Activated CD8-positive, alpha-beta memory T cell treated with anti-CD3 and anti-CD28 coated beads for 4 hours (primary cell): ENCODE results near the gene EIF3L.
A peak's percentile ranks its signal among the peaks of the same experiment; 100 is the strongest.

ENCODE experiments used
- DNase-seq, 2 donors: peaks; one replicate each; pipeline ENCODE4 v3.0.0-alpha.2; 2020; ENCODE audit warnings: low read depth in 2 of 2

EIF3L gene

DNA sequence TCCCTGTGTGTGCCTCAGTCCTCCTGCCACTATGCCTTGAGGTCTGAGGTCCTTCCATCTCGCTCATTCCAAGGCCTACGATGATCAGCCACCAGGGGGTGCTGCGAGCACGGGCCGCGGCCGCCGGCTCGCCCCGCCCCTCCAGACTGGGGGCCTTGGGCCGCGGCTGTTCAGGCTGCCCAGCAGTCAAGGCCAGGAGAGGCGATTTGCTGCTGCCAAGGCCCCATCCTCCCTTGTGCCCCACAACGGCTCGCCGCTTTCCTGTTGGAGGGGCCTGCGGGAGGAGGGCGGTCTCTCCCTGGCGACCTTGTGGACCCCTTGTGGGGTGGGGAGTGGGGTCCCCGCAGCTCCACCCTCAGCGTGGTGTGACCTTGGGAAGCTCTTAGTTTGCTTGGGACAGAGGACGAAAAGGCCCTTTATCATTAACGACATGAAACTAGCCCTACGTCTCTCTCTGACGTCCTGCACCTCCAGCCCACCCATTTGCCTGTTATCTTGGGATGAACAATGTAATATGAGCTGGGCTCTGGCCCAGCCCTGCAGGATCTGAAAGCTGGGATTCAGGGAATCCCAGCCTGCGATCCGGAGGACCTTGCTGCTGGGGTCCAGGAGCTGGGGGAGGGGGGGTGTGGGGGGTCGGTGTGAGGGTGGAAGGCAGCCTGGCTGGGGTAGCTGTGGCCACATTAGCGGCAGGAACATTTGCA lies 31.4 kb upstream of the EIF3L start:
- peak; percentile 49 to 66 for DNase-seq

DNA sequence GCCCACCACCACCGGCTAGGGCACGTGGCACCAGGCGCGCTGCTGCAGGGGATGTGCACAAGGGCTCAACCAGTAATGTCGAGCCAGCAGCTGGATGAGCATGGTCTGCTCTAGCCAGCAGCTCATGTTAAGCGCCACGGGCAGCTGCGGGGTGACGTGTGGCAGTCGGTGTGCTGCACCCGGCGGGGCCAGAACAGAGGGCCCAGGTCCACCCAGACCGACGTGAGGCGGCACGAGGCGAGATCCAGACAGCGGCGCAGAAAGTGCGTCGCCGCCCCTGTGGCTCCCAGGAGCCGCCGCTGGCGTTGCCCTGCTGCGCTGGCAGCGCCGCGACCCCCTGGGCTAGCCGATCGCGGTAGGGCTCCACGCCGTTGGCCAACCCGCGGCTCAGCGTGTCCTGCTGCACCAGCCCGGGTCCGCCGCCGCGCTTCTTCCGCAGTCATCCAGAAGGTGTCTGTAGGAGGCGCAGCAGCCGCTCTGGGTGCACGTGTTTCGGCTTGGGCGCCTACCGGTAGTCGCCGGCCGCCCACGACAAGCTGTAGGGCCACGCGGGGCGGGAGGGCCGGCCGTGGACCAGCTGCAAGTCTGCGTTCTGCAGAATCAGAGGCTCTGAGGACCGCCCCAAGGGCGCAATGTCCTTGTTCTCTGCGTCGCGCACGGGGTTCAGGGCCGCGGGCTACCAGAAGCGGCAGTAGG lies 30.7 kb upstream of the EIF3L start:
- DNase-seq, result peak; percentile 14 to 46

DNA sequence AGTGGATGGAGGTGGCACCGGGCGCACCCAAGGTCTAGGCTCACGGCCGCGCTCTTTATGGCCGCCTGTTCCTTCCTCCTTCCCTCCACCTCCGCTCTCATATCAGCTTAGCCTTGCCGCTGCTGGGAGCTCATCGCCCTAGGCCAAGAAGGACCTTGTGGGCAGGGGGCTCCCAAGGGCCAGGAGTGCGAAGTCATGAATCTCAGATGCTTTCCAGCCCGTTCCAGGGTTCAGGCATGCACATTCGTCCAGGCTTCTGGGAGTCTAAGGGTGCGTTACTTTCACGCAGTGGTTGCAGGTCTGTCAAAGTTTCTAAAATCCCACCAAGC lies 30.1 kb upstream of the EIF3L start:
- DNase-seq, result no peak

DNA sequence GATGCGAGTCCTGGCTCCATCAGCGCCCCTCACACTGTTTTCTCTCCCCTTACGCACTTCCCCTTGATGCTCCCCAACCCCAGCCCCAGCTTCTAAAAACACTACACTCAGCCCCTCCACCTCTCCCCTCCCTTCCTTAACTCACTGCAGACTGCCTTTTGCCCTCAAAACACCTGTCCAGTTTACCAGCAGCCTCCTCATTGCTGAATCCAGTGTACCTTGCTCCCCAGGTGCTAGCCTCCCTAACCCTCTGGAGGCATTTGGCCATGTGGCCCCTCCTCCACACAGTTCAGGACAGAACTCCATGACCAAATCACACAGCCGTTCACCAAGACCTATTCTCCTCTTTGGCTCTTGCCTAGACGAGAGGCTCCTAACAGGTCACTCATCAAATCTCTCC lies 28.9 kb upstream of the EIF3L start:
- DNase-seq, result no peak

DNA sequence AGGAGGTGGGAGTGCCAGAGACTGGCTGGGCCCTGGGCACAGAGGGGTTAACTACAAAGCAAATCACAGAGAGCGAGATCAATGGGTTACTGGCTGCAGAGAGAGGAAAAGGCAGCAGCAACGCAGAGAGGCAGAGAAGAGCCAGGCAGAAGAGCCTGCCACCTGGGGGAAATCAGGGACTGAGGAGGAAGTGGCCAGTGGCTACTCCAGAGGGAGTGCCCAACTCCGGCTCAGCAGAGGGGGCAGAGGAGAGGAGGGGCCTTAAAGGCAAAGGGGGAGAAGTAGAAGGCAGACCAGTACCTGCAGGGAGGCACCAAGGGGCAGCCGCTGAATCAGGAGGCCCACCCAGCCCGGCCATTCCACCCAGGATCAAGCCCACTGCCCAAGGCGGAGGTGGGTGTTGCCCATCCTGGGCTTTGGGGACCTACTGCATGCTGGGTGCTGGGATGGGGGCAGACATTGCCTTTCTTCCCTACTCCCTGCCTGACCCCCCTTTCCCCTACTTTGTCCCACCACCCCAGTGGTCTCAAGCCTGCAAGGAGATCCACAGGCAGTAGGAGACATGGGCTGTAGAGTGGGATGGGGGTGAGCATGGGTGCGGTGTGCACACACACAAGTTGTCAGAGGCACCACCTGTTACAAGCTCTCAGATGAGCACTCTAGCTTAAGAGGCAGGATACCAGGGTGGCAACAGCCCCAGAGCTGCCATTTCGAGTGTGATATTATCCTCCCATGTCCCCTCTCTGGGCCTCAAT lies 27.0 kb upstream of the EIF3L start:
- DNase-seq, result no peak

DNA sequence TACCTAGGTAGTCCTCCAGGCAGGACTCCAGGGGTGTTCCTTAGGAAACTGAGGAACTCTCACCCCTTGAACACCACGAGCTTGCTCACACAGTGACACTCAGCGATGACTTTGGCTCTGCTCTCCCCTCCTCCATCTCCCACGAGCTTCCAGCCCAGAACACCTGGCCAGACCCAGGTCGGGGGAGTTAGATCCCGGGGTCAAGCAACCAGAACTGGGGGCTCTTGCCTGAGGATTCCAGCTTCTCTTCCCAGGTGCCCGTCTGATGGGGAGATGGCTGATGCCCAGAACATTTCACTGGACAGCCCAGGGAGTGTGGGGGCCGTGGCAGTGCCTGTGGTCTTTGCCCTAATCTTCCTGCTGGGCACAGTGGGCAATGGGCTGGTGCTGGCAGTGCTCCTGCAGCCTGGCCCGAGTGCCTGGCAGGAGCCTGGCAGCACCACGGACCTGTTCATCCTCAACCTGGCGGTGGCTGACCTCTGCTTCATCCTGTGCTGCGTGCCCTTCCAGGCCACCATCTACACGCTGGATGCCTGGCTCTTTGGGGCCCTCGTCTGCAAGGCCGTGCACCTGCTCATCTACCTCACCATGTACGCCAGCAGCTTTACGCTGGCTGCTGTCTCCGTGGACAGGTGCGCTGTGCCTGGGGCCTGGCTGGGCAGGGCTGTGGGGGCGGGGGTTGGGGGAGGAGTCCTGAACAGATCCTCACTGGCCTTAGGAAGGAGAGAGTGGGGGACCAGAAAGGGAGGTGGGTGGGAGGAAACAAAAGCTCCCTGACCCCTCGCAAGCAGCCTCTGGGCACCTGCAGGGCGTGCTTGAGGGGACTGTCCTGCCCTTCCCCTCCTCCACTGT lies 25.9 kb upstream of the EIF3L start, which contains the start of gene GALR3:
TSS of gene GALR3 (plus strand) at position 249 of the 852 bp plus-strand sequence. CDS start at position 274, 25 bp downstream.
- no peak for DNase-seq

DNA sequence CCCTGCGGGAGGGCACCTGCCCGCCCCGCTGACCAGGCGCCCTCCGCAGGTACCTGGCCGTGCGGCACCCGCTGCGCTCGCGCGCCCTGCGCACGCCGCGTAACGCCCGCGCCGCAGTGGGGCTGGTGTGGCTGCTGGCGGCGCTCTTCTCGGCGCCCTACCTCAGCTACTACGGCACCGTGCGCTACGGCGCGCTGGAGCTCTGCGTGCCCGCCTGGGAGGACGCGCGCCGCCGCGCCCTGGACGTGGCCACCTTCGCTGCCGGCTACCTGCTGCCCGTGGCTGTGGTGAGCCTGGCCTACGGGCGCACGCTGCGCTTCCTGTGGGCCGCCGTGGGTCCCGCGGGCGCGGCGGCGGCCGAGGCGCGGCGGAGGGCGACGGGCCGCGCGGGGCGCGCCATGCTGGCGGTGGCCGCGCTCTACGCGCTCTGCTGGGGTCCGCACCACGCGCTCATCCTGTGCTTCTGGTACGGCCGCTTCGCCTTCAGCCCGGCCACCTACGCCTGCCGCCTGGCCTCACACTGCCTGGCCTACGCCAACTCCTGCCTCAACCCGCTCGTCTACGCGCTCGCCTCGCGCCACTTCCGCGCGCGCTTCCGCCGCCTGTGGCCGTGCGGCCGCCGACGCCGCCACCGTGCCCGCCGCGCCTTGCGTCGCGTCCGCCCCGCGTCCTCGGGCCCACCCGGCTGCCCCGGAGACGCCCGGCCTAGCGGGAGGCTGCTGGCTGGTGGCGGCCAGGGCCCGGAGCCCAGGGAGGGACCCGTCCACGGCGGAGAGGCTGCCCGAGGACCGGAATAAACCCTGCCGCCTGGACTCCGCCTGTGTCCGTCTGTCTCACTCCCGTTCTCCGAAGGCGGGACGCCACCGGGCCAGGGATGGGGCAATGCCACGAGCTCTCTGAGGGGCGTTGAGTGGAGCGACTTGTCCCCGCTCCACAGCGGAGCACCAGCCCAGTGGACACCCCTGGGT lies 24.3 kb upstream of the EIF3L start:
- no peak for DNase-seq

DNA sequence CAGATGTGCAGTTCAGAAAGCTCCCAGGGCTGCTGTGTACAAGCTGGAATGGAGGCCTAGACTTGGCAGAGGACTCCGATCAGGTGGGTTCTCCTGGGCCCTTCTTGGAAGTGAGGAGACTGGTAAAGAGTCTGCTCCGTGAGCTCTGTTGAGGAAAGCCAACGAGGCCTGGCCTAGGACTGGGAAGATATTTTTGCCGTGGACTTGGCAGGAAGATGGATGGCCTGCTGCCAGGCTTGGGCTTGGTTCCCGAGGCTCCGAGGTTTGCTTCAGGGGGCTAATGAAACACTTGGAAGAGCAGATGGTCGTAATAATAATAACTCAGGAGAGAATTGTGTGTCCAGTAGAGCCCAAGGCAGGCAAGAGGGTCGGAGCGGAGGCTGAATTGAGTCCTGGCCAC lies 22.2 kb upstream of the EIF3L start:
- no peak for DNase-seq

DNA sequence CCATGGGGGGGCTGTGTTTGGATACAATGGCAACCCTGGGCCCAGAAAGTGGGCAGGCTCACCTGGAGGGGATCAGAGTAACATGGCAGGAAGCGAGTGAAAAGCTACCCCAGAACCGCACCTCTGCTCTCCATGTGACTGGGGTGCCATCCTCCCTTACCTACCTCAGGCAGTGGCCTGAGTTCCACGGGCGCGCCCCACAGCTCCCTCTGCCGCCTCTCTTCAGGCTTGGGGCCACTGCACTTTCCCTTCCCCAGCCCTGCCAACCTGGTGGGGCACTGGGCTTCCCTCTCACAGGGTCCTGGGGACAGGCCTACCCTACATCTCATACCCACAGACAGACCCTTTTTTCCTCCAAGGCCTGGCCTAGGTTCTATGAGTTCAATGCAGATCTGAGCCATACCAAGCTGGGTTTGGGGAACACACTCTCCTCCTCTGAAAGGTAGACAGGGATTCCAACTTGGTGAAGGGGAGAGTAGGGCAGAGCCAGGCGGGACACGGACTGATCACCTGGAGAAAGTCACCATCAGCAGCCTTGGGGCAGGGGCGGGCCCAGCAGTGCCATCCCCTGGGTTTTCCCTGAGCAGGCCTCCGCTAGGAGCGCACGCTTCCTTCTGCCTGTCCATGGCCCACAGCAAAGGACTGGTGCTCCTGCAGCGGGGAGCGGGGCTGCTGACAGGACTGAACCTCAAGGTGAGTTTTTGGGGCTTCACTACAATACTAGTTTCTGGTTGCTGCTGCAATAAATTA lies 19.0 kb upstream of the EIF3L start:
- no peak for DNase-seq

DNA sequence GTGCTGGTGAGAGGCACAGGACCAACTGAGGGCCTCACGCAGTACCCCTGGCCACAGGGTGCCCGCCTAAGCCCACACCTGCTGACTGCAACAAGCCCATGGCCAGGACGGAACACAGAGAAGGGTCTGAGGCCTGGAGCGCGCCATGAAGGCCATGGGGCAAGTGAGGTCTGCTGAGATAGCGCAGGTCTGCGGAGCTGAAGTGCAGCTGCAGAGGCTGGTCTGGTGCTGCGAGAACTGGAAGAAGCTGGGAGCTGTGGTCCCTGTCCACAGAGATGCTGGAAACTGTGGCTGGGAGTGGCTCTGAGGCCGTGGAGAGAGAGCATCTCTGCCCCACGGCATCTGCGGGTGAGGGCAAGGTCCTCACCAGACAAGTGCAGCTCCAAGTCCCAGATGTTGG lies 17.7 kb upstream of the EIF3L start:
- no peak for DNase-seq

DNA sequence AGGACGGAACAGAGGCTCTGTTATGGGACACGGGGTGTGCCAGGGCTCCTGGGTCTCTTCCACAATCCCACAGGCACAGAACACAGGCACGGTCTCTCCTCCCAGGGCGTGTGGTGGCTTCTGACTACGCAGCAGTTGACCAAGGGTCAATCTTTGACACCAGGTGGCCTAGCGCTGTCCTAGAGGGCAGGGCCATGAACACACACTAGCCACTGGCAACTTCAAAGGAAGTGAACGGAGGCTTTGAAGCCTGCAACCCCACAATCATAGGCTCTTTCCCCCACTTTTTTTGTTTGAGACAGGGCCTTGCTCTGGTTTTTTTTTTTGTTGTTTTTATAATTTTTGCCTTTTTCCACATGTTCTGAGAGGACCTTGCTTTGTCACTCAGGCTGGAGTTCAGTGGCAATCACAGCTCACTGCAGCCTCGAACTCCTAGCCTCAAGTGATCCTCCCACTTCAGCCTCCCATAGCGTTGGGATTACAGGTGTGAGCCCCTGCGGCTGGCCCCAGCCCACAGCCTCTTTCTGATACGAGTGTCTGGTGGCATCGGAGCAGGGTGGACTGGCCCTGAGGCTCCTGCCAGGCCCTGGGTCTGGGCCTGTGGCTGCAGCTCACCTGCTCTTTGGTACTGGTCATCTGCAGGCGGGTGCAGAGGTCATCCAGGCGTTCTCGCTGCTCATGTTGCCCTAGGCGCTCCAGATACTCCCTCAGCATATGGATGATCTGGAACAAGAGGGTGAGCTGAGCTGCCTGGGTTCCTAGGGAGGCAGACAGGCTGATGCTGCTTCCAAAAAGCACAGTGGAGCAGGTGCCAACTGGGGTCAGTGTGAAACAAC lies 17.0 kb upstream of the EIF3L start:
- DNase-seq, result no peak

DNA sequence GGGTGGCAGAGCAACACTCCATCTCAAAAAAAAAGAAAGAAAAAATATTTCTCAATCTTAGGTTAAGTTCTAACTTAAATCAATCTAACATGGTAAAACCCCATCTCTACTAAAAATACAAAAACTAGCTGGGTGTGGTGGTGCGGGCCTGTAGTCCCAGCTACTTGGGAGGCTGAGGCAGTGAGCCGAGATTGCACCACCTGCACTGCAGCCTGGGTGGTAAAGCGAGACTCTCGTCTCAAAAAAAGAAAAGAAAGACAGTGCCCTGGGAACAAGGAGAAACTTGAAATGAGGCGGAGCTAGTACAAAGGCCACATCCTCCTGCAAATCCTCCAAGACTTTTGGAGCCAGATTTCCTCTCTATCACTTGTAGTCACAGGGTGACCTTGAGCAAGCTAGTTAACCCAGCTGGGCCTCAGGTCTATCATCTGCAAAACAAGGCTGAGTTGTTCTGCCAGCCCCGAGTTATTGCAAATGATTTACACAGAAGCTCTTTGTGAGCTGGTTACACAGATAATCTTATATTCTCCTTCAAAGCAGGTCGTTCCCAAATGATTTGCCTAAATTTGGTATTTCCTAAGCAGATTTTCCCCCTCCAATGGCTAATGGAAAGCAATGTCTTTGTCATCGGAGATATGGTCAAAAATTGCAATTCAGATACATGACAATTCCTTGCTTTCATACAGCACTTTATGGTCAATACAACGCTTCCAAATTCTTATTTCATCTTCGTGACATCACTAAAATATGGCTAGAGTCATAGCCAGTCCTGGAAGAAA lies 7.0 kb upstream of the EIF3L start:
- DNase-seq, result no peak

DNA sequence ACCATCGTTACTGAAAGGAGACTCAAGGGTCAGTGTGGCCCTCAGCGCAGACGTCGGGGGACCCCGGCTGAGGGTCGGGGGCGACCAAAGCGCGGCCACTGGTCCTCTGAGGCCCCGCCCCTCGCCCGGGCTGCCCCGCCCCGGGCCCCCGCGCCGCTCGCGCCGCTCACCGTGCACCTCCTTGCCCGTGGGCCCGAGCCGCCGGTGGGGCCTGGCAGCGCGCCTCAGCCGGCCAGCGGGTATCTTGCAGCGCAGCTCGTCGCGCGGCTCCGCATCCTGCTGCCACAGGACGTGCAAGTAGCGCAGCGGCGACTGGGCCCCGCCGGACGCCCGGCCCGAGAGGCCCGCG lies 5.5 kb upstream of the EIF3L start:
- DNase-seq, result peak; percentile 7 to 15

DNA sequence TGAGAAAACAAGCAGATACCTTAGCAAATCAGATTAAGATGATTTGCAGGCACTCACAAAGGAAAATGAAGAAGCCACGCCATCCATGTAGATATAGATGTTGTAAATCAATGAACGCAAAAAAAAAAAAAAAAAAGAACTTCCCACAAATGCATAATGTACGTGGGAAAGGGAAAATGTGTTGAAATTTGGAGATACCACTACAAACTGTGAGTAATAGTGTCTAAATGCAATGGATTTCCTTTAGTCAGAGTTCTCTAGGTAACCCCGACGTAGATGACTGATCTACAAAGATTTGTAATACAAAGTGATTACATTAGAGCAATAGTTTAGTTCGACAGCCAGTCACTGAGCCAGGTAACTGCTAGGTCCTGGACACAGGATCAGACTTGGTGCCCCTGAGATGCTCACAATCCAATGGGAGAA lies 4.3 kb upstream of the EIF3L start:
- no peak for DNase-seq

DNA sequence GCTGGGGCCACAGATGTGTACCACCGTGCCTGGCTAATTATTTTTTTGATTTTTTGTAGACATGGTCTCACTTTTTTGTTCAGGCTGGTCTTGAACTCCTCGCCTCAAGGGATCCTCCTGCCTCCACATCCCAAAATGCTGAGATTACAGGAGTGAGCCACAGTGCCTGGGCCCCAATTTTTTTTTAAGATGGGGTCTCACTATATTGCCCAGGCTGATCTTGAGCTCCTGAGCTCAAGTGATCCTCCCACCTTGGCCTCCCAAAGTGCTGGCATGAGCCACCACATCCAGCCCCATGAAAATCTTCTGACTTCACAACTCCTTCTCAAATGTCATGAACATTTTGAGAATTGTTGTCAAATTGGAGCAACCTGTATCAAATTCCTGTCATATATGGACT lies 2.8 kb upstream of the EIF3L start:
- no peak for DNase-seq

DNA sequence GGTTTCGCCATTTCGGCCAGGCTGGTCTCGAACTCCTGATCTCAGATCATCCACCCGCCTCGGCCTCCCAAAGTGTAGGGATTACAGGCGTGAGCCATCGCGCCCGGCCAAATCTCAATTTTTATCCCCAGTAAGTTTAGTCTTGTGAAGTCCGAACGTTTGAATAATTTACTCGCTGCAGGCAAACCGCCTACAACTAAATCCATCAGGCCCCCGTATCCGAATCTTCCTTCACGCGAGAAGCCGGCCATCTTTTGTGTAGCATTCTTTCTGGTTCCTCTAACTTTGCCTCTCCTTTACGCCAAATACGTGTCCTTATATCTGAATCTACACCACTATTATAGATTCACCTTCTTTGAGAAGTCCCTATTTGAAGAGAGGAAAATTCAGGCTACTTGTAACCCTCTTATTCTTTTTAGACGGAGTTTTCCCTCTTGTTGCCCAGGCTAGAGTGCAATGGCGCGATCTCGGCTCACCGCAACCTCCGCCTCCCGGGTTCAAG lies 581 bp upstream of the EIF3L start:
- DNase-seq, result no peak

DNA sequence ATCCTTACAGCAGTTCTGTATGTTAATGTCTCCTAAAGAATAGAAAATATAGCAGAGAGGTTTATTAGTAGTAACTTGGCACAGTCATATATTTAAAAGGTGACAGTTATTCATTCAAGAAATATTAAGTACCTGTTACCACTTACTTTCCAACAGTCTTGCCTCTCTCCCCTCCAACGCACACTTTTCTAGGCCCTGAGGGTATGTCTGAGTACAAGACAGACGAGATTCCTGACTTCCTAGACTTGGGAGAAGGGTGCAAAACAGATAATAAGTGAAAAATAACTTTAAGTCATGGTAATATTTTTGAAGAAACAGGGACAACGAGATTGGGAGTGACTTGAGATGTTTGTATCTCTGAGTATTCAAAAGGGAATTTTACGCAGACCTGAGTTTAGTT lies 1.6 kb downstream of the EIF3L start:
- DNase-seq, result no peak

DNA sequence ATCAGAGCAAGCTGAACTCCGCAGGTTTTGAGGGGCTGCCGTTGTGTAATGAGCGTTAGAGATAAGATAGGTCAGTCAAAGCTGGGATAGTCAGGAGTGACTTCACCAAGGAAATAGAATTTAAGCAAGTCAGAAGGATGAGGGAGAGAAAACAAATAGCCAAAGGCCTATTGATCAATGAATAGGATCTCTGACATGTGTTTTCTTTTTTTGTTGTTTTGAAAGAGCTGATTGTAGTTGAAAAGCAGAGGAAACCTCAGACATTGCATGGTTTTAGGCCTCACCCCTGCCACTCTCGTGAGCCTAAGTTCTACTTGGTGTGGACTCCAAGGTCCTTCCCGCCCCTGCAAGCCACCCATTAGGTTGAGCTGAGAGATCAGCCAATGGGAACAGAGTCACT lies 3.2 kb downstream of the EIF3L start:
- DNase-seq, result no peak
